GM19239 (cell line): Measurements from ENCODE around the gene POLR3C.
"Not testable (repeated sequence)": the region's sequence is repeated elsewhere in the genome, so short reads cannot be mapped to it uniquely, and the experiment has no call there.

Experiments used
- DNase-seq: peaks from one replicate; pipeline ENCODE4 v3.0.0; 2011; ENCODE audit warnings: low spot score; ENCODE audit not compliant: insufficient read length
- FAIRE-seq: peaks from 2 replicates; lab custom pipeline; 2011; peaks lifted over from hg19 to GRCh38; lab: Jason Lieb, UNC

POLR3C gene

DNA sequence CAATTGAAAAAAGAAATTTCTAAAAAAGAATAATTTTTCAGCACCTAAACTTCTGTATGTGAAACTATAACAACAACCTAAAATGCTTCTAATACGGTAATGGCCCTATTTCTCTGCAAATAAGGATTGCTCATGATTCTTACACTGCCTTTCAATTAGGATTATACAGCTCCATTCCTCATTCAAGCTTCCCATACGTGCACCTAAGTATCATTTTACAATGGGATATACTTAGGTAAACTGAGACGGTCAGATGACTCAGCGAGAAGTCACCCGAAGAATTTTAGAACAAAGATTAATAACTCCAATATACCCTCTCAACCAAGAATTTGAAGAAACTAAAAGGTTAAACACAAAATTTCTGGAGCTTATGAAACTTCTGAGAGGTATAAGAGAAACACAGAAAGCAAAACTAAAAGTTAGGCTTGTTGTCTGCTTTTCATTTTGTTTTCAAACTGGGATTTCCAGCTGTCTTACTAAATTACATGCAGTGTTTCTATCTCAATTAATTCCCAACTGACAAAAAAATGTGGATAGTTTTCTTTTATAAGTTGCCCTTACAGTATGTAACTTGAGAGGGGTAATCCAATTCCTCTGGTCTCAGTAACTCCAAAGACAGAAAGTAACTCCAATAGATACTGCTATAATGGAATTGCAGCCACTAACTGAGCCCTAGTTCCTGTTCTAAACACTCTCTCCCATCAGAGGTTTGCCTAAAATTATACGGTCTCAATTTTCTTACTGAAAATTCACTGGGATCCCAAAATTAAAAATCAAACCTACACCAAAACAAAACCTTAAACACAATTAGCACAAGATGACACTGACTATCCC, 10.8 kb upstream of the POLR3C start:
- DNase-seq, FAIRE-seq: not testable (repeated sequence)

DNA sequence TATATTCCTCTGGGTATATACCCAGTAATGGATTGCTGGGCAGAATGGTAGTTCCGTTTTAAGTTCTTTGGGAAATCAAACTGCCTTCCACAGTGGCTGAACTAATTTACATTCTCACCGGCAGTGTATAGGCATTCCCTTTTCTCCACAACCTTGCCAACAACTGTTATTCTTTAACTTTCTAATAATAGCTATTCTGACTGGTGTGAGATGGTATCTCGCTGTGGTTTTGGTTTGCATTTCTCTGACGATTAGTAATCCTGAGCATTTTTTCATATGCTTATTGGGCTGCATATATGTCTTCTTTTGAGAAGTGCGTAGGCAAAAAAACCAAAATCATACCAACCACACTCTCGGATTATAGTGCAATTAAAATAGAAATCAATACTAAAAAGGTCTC, 5.9 kb upstream of the POLR3C start:
- DNase-seq, FAIRE-seq: not testable (repeated sequence)

DNA sequence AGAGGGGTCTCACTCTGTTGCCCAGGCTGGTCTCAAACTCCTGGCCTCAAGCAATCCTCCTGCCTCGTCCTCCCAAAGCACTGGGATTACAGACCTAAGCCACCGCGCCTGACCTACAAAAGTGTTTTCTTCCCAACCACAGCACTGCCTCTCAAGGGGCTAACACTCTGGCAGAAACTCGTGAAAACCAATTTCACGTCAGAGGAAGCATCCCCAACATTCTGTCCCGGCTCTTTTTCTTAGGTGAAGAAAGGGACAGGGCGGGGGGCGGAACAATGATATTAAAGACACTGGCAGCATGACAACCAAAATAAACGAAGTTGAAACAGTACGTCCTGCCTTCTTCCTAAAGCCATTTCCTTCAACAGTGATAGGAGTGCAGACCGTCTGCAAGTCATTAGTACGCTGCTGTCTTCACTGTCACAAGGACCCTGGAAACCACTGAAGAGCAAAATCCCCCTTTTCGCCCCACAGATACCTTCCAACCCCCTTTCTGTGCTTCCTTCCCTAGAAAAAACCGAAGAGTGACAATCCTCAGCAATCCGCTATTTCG, 1.1 kb upstream of the POLR3C start:
- not testable (repeated sequence) for DNase-seq, FAIRE-seq

DNA sequence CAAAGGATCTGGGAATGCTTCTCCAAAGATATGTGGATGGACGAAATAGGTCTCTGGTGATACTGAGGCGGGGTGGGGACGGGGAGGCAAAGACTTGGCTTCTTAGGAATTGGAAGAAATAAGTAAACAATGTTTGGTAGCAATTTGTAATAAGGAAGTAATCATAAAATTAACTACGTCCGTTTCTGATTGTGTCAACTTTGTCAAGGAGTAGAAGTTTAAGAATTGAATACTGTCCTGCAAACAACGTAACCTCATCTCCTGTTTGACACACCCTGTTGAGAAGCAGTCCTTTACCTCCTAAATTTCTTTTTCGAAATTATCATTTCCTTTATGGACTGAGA, 471 bp downstream of the POLR3C start:
- DNase-seq (no peak), FAIRE-seq (no peak)

DNA sequence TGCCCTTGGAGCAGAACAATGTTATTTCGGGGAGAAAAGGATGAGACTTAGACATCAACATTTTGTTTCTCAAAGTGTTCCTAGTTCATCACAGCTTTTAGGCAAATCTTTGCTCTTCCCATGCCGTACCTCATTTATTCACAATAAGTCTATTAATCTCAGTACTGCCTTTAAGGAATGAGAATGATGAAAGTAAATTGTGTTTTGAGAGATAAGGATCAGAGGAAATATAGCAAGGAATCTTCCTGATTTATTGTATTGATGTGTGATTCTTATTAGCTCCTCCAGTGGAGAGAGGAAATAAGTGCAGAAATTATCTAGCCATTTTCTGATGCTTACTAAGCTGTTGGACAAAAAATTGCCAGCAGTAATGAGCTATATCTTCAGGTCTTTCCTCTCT, 2.0 kb downstream of the POLR3C start:
- FAIRE-seq (no peak), DNase-seq (no peak)

DNA sequence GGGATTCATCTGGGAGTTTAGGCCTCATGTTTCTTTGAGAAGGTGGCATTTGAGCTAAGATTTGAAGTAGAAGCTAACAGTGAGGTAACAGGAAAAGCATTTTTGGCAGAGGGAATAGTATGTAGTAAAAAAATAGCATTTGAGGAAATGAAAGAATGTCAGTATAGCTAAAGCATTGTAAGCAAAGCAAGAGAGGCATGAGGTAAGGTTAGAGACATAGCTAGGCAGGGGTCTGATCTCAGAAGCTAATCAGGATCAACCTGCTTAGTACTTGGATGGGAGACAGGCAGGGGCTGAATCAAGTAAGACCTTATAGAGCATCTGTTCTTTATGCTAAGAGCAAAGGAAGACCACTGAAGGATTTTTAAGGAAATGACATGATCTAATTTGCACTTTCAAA, 4.0 kb downstream of the POLR3C start:
- DNase-seq (no peak), FAIRE-seq (no peak)

DNA sequence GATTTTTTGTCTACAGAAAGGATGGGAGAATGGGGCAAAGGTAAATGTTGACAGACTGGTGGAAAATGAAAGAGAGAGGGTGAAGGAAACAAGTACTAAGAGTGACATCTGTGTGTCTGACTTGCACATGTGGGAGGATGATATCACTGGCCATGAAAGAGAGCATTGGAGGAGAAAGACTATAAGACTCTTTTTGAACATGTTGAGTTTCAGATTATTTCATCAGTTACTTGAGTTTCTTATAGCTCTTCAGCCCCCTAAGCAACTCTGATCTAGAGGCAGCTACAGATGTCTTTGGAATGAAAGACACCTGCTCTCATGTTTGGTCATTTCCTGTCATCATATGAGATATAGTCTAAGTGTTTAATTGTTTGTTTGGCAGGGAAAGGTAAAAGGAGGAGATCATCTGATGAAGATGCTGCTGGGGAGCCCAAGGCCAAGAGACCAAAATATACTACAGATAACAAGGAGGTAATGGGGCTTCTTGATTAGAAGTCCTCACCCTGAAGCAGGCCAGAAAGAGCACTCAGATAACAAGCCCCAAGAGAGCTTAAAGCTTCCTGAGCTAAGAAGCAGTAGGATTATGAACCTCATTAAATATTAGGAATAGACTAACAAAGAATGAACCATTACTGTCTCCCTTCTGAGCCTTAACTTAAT, 4.5 kb downstream of the POLR3C start:
- FAIRE-seq (no peak), DNase-seq (no peak)

DNA sequence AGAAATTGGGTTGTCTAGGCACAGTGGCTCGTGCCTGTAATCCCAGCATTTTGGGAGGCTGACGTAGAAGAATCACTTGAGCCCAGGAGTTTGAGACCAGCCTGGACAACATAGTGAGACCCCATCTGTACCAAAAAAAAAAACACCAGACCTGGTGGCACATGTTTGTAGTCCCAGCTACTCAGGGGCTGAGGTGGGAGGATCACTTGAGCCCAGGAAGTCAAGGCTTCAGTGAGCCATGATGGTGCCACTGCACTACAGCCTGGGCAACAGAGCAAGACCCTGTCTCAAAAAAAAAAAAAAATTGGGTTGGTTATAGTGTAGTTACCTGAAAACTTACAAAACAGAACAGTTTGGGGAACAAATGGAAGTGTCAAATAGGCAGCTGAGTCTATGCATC, 6.8 kb downstream of the POLR3C start:
- DNase-seq, FAIRE-seq: not testable (repeated sequence)

DNA sequence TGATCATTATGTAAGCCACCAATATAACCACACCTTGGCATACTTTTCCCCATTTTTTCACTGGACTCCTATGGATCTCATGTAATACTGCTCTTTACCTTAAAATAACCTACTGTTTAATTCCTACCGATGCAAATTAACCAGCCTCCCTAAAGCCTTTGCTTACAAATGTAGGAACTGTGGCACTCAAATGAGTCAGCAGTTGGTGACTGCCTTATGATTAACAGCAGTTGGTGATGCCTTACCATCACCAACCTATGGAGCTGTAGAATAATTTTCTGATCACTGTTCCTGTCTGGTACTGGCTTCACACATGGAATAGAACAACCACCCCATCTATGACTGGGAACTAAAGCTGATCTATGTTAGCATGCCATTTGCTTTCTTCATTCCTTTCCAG, 13.7 kb downstream of the POLR3C start:
- DNase-seq = no peak
- no peak for FAIRE-seq

DNA sequence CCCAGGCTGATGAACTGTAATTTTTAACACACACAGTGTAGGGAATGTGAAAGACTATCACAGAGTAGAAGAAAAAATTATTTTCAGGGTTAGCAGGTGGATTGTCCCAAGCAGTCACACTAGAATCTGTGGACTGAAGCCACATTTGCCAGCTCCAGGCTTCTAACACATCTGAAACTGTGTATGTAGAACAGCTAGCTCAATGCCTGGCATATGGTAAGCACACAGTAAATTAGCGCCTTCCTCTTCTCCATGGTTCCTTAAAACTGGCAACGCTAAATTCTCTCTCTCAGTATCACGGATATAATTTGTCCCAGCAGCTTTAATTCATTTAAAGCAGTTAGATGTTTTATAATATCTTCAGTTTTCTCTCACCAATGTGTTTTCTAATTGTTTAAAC, 19.0 kb downstream of the POLR3C start:
- DNase-seq (no peak), FAIRE-seq (no peak)

DNA sequence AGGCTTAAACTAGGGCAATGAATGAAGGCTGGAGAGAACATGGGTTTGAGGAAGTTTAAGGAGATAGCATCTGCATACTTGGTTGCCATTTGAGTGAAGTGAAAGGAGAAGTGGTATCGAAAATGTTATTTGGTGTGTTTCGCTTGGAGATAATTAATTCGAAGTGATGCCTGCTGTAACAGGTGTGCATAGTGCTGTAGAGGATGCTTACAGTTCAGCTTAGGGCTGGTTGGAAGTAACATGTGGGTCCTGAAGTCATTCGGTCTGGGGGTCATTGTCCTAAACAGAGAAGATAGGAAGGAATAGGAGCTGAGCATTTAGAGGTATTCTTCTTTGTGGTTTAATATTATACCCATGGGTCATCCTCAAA, 21.1 kb downstream of the POLR3C start:
- DNase-seq (peak; percentile 48), FAIRE-seq (peak; percentile 92)

DNA sequence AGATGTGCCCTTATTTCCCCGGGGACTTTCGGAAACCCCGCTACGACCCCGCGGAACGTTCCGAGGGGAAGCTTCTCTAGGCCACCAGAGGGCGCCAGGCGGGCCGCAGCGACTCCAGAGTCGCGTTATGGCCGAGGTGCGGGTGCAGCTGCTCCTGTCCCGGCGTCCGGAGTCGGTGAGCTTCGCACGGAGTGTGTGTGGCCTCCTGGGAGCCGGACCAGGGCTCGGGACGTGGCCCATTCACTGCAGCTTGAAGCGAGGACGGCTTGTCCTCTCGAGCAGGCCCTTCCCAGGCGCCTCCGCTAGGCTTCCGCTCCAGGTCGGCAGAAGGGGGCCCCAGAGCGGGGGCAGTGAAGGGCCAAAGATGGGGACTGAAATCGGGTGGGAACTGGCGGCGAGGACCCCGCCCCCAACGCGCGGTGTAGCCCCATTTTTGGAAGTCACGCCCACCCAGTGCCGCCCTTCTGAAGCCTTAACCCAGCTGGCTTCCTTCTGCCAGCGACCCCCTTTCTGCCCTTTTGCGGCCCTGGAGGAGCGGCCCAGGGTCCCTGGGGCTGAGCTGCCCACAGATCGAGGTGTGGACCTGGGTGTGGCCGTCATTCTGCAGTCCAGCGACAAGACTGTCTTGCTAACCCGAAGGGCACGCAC, 21.6 kb downstream of the POLR3C start, which contains the start of gene NUDT17:
TSS of gene NUDT17 (plus strand) at position 117 of the 648 bp plus-strand sequence. CDS start at position 128, 11 bp downstream.
- FAIRE-seq = no peak

DNA sequence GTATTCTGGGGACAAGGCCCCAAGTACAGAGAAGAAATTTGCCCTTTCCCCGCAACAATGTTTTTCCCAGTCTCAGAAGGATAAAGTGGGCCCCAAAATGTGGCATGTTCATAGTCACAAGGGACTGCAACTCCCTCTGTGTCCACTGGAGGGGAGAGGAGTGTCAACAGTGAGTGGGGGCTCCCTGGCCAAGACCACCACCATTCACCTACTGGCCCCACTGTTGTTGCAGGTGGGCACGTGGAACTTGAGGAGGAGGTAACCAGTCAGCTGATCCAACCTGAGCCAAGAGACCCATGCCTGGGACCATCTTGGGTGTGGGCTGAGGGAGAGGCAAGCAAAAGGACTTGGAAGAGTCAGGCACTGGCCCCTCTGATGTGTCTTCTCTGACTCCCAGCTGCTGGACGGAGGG, 22.2 kb downstream of the POLR3C start:
- FAIRE-seq = peak; percentile 80
- DNase-seq = peak; percentile 45

More for the DNA sequence above, 21.6 kb downstream of the POLR3C start, which contains the start of gene NUDT17:
- DNase-seq = peak; percentile 76

DNA sequence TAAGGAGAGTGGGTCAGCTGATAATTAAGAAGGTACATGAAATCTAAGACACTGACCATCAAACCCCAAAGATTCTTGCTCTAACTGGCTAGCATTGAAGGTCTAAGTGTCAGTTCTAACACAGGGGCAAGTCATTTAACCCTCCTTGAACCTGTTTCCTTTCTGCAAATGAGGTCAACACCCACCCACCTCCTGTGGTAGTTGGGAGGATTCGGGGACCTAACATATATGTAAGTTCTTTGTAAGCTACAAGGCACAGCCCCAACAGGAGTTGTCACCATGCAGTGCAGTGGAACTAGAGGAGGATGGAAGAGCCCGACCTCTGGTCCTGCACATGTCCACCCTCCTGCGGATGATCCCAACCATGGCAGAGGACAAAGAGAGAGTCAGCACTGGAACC, 23.8 kb downstream of the POLR3C start:
- FAIRE-seq (no peak), DNase-seq (no peak)

DNA sequence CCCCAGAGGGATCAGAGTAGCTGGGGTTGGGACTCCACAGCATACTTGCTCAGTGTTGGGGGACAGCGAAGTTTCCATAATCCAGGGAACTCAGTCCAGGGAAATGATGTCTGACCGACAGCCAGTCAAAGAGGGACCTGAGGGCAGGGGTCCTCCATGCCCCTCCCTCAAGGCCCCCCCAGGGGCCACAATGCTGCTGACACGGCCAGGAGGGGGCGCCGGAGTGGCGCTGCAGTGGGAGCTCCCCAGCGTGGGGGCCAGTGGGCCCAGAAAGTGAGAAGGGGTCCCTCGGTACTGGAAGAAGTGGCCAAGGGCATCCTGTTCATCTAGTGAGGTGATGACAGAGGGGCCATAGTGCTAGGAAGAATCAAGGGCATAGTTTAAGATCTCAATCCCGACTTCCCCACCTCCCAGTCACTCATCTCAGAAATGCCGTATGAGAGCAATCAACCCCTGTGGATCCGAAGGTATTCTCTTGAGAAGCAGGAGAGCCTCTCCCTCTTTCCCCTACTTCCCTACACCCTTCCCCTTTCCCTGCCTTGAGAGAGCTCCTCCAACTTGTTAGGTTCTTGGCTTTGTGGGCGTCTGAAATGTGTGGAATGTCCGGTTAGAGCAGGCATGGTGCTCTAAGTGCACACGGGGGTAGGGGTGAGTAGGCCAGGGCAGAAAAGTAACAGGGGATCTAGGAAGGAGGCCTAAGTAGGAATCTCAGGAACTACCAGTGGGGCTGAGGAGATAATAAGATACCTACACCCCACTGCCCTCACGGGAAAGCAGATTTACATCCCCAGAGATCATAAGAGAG, 25.6 kb downstream of the POLR3C start:
- no peak for DNase-seq
- FAIRE-seq = no peak

DNA sequence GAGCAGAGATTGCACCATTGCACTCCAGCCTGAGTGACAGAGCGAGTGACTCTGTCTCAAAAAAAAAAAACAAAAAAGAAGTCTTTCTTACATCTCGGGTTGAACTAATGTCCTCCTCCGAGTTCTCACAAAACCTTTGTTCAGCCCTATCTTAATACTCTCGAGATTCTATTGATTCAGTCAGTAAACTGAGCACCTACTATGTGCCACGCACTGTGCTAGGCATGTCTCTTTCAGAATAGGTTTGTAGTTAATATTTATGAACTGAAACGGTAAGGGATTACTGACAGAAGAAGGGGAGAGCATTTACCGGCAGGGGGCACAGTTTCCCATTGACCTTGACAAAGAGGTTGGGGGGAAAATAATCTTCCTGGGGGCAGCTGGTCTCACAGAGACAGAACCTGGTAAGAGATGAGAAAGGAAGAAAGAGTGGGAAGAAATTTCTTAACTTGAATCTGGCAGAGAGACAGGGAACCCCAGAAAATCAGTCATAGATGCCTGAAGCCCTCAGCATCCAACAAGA, 31.5 kb downstream of the POLR3C start:
- FAIRE-seq (no peak), DNase-seq (no peak)

DNA sequence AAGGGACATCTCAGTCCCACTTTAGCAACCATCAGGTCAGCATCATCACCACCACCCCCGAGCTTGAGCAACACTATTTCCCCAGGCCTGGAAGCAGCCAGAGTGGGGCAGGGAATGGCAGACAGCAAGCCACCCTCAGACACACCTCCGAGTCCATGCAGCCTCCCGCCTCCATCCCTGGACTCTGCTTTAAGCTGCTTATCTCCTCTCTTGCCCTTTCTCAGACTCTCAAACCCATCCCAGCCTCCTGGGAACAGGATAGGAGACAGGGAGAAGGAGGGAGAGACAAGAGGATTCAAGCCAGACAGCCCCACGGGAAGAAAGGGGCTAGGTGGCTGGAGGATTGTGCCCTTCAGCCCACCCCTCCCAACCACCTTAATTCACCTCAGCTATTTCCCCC, 33.2 kb downstream of the POLR3C start:
- DNase-seq = no peak
- no peak for FAIRE-seq

DNA sequence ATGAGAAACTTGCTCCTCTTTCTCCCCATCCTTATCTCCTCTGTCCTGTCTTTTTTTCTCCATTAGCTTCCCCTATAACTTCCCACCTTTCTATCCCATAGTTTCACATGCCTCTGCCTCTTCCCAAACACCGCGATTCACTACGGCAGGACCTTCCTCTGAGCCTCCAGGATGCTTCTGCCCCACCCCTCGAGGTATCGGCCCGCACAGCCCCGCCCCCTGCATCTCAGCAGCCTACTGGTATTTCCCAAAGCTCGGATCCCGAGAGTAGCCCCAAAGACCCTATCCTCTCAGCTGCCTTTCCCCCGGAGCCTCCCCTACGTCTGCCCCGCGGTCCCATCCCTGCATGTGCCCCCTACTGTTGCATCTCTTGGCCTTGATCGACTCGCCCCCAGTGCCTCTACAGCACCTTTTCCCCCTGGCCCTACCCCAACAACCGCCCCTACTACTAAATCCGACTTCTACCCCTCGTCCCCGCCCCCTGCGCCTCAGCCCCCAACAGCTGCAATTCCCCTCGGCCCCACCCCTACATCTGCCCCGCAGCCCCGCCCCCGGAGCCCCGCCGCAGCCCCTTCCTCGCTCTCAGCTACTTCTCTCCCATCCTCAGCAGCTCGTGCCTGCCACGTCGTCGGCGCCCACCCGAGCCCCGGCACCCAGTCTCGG, 34.4 kb downstream of the POLR3C start:
- DNase-seq (peak; percentile 28), FAIRE-seq (peak; percentile 90)

DNA sequence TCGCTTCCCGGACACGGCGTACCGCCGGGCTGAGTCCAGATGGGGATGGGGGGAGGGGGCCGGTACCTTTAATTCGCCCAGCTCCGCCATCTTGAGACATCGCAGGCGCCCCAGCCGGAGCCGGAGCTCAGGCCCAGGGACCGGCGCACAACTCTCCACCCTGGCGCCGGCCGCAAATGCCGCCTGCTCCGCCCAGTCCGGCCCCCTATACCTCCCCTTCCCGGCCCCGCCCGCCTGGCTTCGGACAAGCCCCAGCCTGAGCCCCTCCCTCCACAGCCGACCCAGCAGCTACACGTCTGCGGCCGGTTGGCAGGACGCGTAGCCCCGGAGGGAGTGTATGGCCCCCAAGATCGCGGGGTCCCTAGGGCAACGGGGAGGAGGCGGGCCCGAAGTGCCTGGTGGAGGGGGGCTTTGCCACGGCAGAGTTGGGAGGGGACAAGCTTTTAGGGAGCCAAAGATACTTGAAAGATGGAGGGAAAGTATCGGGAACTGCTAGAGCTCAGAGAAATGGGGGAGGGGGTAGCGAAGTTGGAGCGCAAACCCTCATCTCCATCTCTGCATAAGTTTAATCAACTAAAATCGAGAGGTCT, 35.0 kb downstream of the POLR3C start, which contains the start of gene PIAS3:
TSS of gene PIAS3 (minus strand) at position 181 of the 590 bp plus-strand sequence. CDS start at position 90, 91 bp downstream.
- FAIRE-seq (peak; percentile 89), DNase-seq (peak; percentile 91)
